Sigmoid colon (tissue), 7 donors: ENCODE data around the gene RRBP1. TPM values are rescaled to one million over a fixed set of nuclear protein-coding genes. Genes with fewer than 3 reads are reported as not detected.

Source experiments
- DNase-seq: peaks from one replicate; pipeline ENCODE4 v3.0.0-alpha.2; 2019
- H3K27ac ChIP-seq, 4 donors: fragments of 200-600 bp; sonication (generic); one replicate each; pipeline ENCODE4 v1.5.1; 2016 to 2019; ENCODE audit warnings: mild to moderate bottlenecking in 1 of 4
- H3K27me3 ChIP-seq, 3 donors: fragments of 200-600 bp; sonication (generic); one replicate each; pipeline ENCODE4 v1.5.1; 2019; ENCODE audit warnings: mild to moderate bottlenecking in 1 of 3
- H3K36me3 ChIP-seq, 4 donors: fragments of 200-600 bp; sonication (generic); one replicate each; pipeline ENCODE4 v1.5.1; 2016 to 2019
- H3K4me1 ChIP-seq, 4 donors: fragments of 200-600 bp; sonication (generic); one replicate each; pipeline ENCODE4 v1.5.1; 2017 to 2019
- H3K4me3 ChIP-seq, 4 donors: fragments of 200-600 bp; sonication (generic); one replicate each; pipeline ENCODE4 v1.5.1; 2017 to 2019; ENCODE audit warnings: mild to moderate bottlenecking in 2 of 4, moderate library complexity in 1 of 4
- H3K9me3 ChIP-seq, 4 donors: fragments of 200-600 bp in 3 of 4; sonication (generic) in 3 of 4; one replicate each; pipeline versions ENCODE4 v1.5.1 to v1.6.1; 2013 to 2019
- CTCF ChIP-seq, 4 experiments: fragments of 450-650 bp in 3 of 4; fragments of 200-600 bp in 1 of 4; IDR thresholded peaks; one replicate each; pipeline ENCODE4 v1.5.1; 2016 to 2019; ENCODE audit warnings: antibody characterized with exemption in 4 of 4, mild to moderate bottlenecking in 3 of 4, moderate library complexity in 2 of 4
- EP300 ChIP-seq, 4 donors: sonication (generic); formaldehyde crosslinking; IDR thresholded peaks; one replicate each; pipeline ENCODE4 v1.6.1; 2017; ENCODE audit warnings: antibody characterized with exemption in 4 of 4
- POLR2A ChIP-seq, 2 donors: fragments of 450-650 bp; IDR thresholded peaks; one replicate each; pipeline ENCODE4 v1.6.1; 2016; ENCODE audit warnings: antibody characterized with exemption in 2 of 2, mild to moderate bottlenecking in 2 of 2, moderate library complexity in 2 of 2
- POLR2AphosphoS5 ChIP-seq, 4 donors: sonication (generic); formaldehyde crosslinking; IDR thresholded peaks; one replicate each; pipeline ENCODE4 v1.6.1; 2017; ENCODE audit warnings: antibody characterized with exemption in 4 of 4
- WGBS, 2 donors: extraction: QIAGEN DNeasy Blood & Tissue Kit; methylation state at CpG; one replicate each; pipeline ENCODE4 v1.1.7; 2013; 5-methylcytosine and 5-hydroxymethylcytosine counted together
- intact Hi-C: fragments of 100-400 bp; cut with DNase I; formaldehyde crosslinking; loops from one replicate; pipeline ENCODE4 v1.15.1; 2023
- polyA plus RNA-seq, 3 donors: library from polyadenylated mRNA; stranded (reverse); fragments of 200-250 nt; gene quantifications; one replicate each; pipeline ENCODE4 v1.2.3, GENCODE V29; 2013
- total RNA-seq, 4 donors: library from RNA; depleted of rRNA; stranded (reverse); fragments of >200 nt; gene quantifications; one replicate each; pipeline ENCODE4 v1.1.0, GENCODE V29; 2016
- donor health status: healthy with polysubstance abuse.
- donor health status: Bipolar disorder and iron deficiency.
- donor health status: healthy.

The RRBP1 gene
- total and polyA plus RNA-seq, 7 donors = 24.6 to 245 (median 35.3) TPM

- no peak overlapping the region for H3K4me3 ChIP-seq
- H3K36me3 ChIP-seq = peaks cover 0 to 22% (median 10%) of the 10 kb centered on the region in 4 donors
- H3K27me3 ChIP-seq = no peaks in the 10 kb centered on the region
- 74 to 91% methylated on average over 10 of the region's 10 CpGs for WGBS, 2 donors
- peak overlapping the region; percentile 13 to 69 (median 48) for H3K27ac ChIP-seq
- TF ChIP-seq EP300 (IDR thresholded peaks at IDR 0.05) (no peak), POLR2AphosphoS5 (IDR thresholded peaks at IDR 0.05) (no peak), CTCF (IDR thresholded peaks at IDR 0.05) (no peak), POLR2A (IDR thresholded peaks at IDR 0.05) (no peak)
- no peaks in the 10 kb centered on the region for H3K9me3 ChIP-seq
- no peak for DNase-seq
- intact Hi-C loops = no loop called here
- peaks cover 0 to 78% (median 68%) of the 10 kb centered on the region in 4 donors for H3K4me1 ChIP-seq
These were observed 36.4 kb downstream of the RRBP1 start for GRCh38 chr20:17645546-17646208.

GRCh38 chr20:17645010-17645409 lies 37.0 kb downstream of the RRBP1 start:
- WGBS, 2 donors = 92 to 95% methylated on average over 14 of the region's 14 CpGs
- peaks cover 0 to 28% (median 11%) of the 10 kb centered on the region in 4 donors for H3K36me3 ChIP-seq
- no peak overlapping the region for H3K4me3 ChIP-seq
- no peak for DNase-seq
- intact Hi-C loops = no loop called here
- no peaks in the 10 kb centered on the region for H3K9me3 ChIP-seq
- peak overlapping the region; percentile 2 to 69 (median 48) for H3K27ac ChIP-seq
- H3K4me1 ChIP-seq = peaks cover 0 to 76% (median 61%) of the 10 kb centered on the region in 4 donors
- TF ChIP-seq POLR2A (IDR thresholded peaks at IDR 0.05) (no peak), POLR2AphosphoS5 (IDR thresholded peaks at IDR 0.05) (no peak), EP300 (IDR thresholded peaks at IDR 0.05) (no peak), CTCF (IDR thresholded peaks at IDR 0.05) (no peak)
- no peaks in the 10 kb centered on the region for H3K27me3 ChIP-seq

GRCh38 chr20:17644451-17644850 lies 37.6 kb downstream of the RRBP1 start:
- TF ChIP-seq POLR2A (IDR thresholded peaks at IDR 0.05) (no peak), POLR2AphosphoS5 (IDR thresholded peaks at IDR 0.05) (no peak), EP300 (IDR thresholded peaks at IDR 0.05) (no peak), CTCF (IDR thresholded peaks at IDR 0.05) (no peak)
- Histone ChIP-seq H3K27ac (peak overlapping the region; percentile 2 to 69 (median 48)), H3K36me3 (peaks cover 0 to 31% (median 11%) of the 10 kb centered on the region in 4 donors), H3K27me3 (no peaks in the 10 kb centered on the region), H3K4me3 (no peak overlapping the region), H3K4me1 (peaks cover 0 to 70% (median 59%) of the 10 kb centered on the region in 4 donors), H3K9me3 (no peaks in the 10 kb centered on the region)
- intact Hi-C loops = no loop called here
- WGBS, 2 donors = 19 to 68% methylated on average over 13 of the region's 13 CpGs
- DNase-seq = no peak

- H3K27ac ChIP-seq = peak overlapping the region in 3 of 4 donors; percentile 46 to 69 (median 49)
- WGBS, 2 donors = 61 to 72% methylated on average over 10 of the region's 10 CpGs
- no peak overlapping the region for H3K4me3 ChIP-seq
- TF ChIP-seq POLR2AphosphoS5 (IDR thresholded peaks at IDR 0.05) = no peak
- TF ChIP-seq POLR2A (IDR thresholded peaks at IDR 0.05) = no peak
- no peak for TF ChIP-seq CTCF (IDR thresholded peaks at IDR 0.05)
- TF ChIP-seq EP300 (IDR thresholded peaks at IDR 0.05) = no peak
- no peak for DNase-seq
- peaks cover 0 to 36% (median 12%) of the 10 kb centered on the region in 4 donors for H3K36me3 ChIP-seq
- no peaks in the 10 kb centered on the region for H3K9me3 ChIP-seq
- H3K4me1 ChIP-seq = peaks cover 0 to 62% (median 52%) of the 10 kb centered on the region in 4 donors
- intact Hi-C loops = no loop called here
- no peaks in the 10 kb centered on the region for H3K27me3 ChIP-seq
These were observed 38.4 kb downstream of the RRBP1 start for GRCh38 chr20:17643531-17644188.
